ENCODE data around the gene KLF16.
A peak's percentile ranks its signal among the peaks of the same experiment; 100 is the strongest.

The KLF16 gene

GRCh38 chr19:1855040-1855827 lies 8.1 kb downstream of the KLF16 start:
- peak; percentile 55 for DNase-seq (ENCODE audit: low read depth)

- DNase-seq (ENCODE audit: low read depth): no peak
These were observed 8.8 kb downstream of the KLF16 start for GRCh38 chr19:1854542-1855039.

GRCh38 chr19:1854039-1854541 lies 9.3 kb downstream of the KLF16 start:
- no peak for DNase-seq (ENCODE audit: low read depth)

GRCh38 chr19:1853295-1854038 lies 9.9 kb downstream of the KLF16 start:
- peak; percentile 71 for DNase-seq (ENCODE audit: low read depth)

GRCh38 chr19:1852581-1853128 lies 10.7 kb downstream of the KLF16 start:
- DNase-seq (ENCODE audit: low read depth): no peak

- DNase-seq (ENCODE audit: low read depth): no peak
These were observed 11.5 kb downstream of the KLF16 start for GRCh38 chr19:1851654-1852580.

- DNase-seq (ENCODE audit: low read depth): no peak
These were observed 12.3 kb downstream of the KLF16 start for GRCh38 chr19:1850809-1851653.

- no peak for DNase-seq (ENCODE audit: low read depth)
These were observed 13.4 kb downstream of the KLF16 start for GRCh38 chr19:1849886-1850398.

- DNase-seq (ENCODE audit: low read depth): no peak
These were observed 14.3 kb downstream of the KLF16 start for GRCh38 chr19:1849132-1849474.

GRCh38 chr19:1848399-1849131 lies 14.8 kb downstream of the KLF16 start, which contains the start of gene REXO1:
Gene REXO1, minus strand, starts transcription at chr19:1848483. Its CDS starts 125 bp downstream, at chr19:1848358.
- peak; percentile 96 for DNase-seq (ENCODE audit: low read depth)

GRCh38 chr19:1847684-1848398 lies 15.5 kb downstream of the KLF16 start:
- DNase-seq (ENCODE audit: low read depth): no peak

GRCh38 chr19:1847348-1847683 lies 16.1 kb downstream of the KLF16 start:
- DNase-seq (ENCODE audit: low read depth): no peak

- DNase-seq (ENCODE audit: low read depth): no peak
These were observed 16.7 kb downstream of the KLF16 start for GRCh38 chr19:1846517-1847204.

- DNase-seq (ENCODE audit: low read depth): no peak
These were observed 17.7 kb downstream of the KLF16 start for GRCh38 chr19:1845642-1846041.

GRCh38 chr19:1845125-1845515 lies 18.3 kb downstream of the KLF16 start:
- DNase-seq (ENCODE audit: low read depth): no peak

GRCh38 chr19:1844513-1845124 lies 18.8 kb downstream of the KLF16 start:
- DNase-seq (ENCODE audit: low read depth): no peak

- DNase-seq (ENCODE audit: low read depth): no peak
These were observed 19.6 kb downstream of the KLF16 start for GRCh38 chr19:1843646-1844394.
